WI38 (cell line): ENCODE measurements around the gene IL17B.

Source experiments
- H3K4me3 ChIP-seq: 2 replicates; pipeline ENCODE4 v1.5.1; 2011; ENCODE audit warnings: low read depth, mild to moderate bottlenecking, control low read depth, low read length
- CTCF ChIP-seq: IDR thresholded peaks from 2 replicates; pipeline ENCODE4 v1.5.1; 2012; ENCODE audit warnings: low read depth, mild to moderate bottlenecking, control low read depth, low read length

IL17B gene

GRCh38 chr5:149414405-149415065 lies 35.4 kb upstream of the IL17B start:
- no peak overlapping the region for H3K4me3 ChIP-seq
- no peak for TF ChIP-seq CTCF

- TF ChIP-seq CTCF = no peak
These were observed 34.6 kb upstream of the IL17B start for GRCh38 chr5:149413477-149414210.

GRCh38 chr5:149412783-149413476 lies 33.8 kb upstream of the IL17B start:
- TF ChIP-seq CTCF = no peak
- no peak overlapping the region for H3K4me3 ChIP-seq

More at GRCh38 chr5:149413477-149414210, 34.6 kb upstream of the IL17B start:
- no peak overlapping the region for H3K4me3 ChIP-seq

- peak overlapping the region; percentile 17; the same call in 1 of the 2 replicates for H3K4me3 ChIP-seq
- no peak for TF ChIP-seq CTCF
These were observed 32.8 kb upstream of the IL17B start for GRCh38 chr5:149411738-149412519.

- H3K4me3 ChIP-seq = peak overlapping the region; percentile 95
- TF ChIP-seq CTCF = no peak
These were observed 31.8 kb upstream of the IL17B start for GRCh38 chr5:149410721-149411432.

GRCh38 chr5:149410071-149410470 lies 31.0 kb upstream of the IL17B start:
- peak overlapping the region; percentile 95 for H3K4me3 ChIP-seq
- TF ChIP-seq CTCF = no peak
